ENCODE measurements around the gene LRP1B. TPM values are rescaled to one million over a fixed set of nuclear protein-coding genes. Genes with fewer than 3 reads are reported as not detected.

The LRP1B gene
- total and polyA plus RNA-seq, 2 donors (not counting 1 experiment from before 2014, with no cell fraction given): not detected

DNA sequence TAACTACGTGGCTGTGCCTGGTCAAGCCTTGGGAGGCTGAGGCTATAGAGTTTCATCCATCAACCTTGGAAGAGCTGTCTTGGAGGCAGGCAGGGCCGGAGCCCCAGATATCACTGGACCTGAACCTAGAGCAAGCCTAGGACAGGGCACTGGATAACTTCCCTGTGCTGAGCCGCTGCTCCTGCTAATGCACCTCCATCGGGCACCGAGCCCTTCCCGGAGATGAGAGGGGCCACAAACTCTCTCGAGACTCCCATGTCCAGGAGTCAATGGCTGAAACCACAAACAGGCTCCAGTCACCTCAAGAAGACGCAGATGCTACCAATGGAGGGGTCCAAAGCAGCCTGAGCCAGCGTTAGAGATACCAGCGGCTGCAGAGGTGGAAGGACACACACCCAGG, 866.0 kb downstream of the LRP1B start:
- intact Hi-C loops (cut with micrococcal nuclease): no loop called here
- Histone ChIP-seq H2AFZ (ENCODE audit: insufficient read depth, low read depth, low read length, poor library complexity, severe bottlenecking) (no peak overlapping the region), H3K4me1 (ENCODE audit: control insufficient read depth in 2 of 2, insufficient read depth in 2 of 2, low read length in 2 of 2) (no peaks in the 10 kb centered on the region), H3K36me3 (replicated peaks in 1 of 2; ENCODE audit: control extremely low read depth in 1 of 2, control insufficient read depth in 1 of 2, extremely low read depth in 1 of 2, insufficient read depth in 2 of 2, low read length in 1 of 2) (no peaks in the 10 kb centered on the region), H4K20me1 (ENCODE audit: control insufficient read depth, insufficient read depth, low read length, poor library complexity, severe bottlenecking) (no peaks in the 10 kb centered on the region), H3K27ac (ENCODE audit: low read length in 2 of 2) (no peak overlapping the region), H3K4me2 (replicated peaks; ENCODE audit: low read depth, low read length, poor library complexity, severe bottlenecking) (no peak overlapping the region), H3K27me3 (replicated peaks in 1 of 4; ENCODE audit: control extremely low read depth in 1 of 4, control insufficient read depth in 3 of 4, insufficient read depth in 4 of 4, low read length in 3 of 4) (no peaks in the 10 kb centered on the region), H3K9ac (ENCODE audit: low read length) (no peak overlapping the region), H3K4me3 (ENCODE audit: control extremely low read depth in 1 of 5, extremely low read depth in 1 of 5, insufficient read depth in 1 of 5, low read depth in 2 of 5, low read length in 4 of 5) (no peak overlapping the region), H3K79me2 (ENCODE audit: control insufficient read depth, insufficient read depth, low read length) (no peaks in the 10 kb centered on the region), H3K9me3 (ENCODE audit: control extremely low read depth in 1 of 3, control insufficient read depth in 2 of 3, insufficient read depth in 1 of 3, low read length in 2 of 3) (peaks cover 0 to 8% (median 1%) of the 10 kb centered on the region in 3 donors)
- Mint-ChIP-seq H3K27me3 (no peaks in the 10 kb centered on the region), H3K27ac (no peak overlapping the region), H3K4me3 (no peak overlapping the region), H3K9me3 (ENCODE audit: insufficient read depth) (peaks cover 3% of the 10 kb centered on the region), H3K4me1 (no peaks in the 10 kb centered on the region)
- 89% methylated on average over 10 of the region's 10 CpGs for WGBS (ENCODE audit: insufficient coverage)
- DNase-seq (no peak), ATAC-seq (ENCODE audit: low read depth) (no peak)
- CTCF ChIA-PET: no interaction called here
- TF ChIP-seq, protein P1, sequence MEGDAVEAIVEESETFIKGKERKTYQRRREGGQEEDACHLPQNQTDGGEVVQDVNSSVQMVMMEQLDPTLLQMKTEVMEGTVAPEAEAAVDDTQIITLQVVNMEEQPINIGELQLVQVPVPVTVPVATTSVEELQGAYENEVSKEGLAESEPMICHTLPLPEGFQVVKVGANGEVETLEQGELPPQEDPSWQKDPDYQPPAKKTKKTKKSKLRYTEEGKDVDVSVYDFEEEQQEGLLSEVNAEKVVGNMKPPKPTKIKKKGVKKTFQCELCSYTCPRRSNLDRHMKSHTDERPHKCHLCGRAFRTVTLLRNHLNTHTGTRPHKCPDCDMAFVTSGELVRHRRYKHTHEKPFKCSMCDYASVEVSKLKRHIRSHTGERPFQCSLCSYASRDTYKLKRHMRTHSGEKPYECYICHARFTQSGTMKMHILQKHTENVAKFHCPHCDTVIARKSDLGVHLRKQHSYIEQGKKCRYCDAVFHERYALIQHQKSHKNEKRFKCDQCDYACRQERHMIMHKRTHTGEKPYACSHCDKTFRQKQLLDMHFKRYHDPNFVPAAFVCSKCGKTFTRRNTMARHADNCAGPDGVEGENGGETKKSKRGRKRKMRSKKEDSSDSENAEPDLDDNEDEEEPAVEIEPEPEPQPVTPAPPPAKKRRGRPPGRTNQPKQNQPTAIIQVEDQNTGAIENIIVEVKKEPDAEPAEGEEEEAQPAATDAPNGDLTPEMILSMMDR (IDR thresholded peaks at IDR 0.05): no peak
- no peak for TF ChIP-seq EZH2 (IDR thresholded peaks at IDR 0.05; ENCODE audit: borderline replicate concordance, insufficient read depth, low read depth, low read length, poor library complexity, severe bottlenecking)
- POLR2A ChIA-PET: no interaction called here

DNA sequence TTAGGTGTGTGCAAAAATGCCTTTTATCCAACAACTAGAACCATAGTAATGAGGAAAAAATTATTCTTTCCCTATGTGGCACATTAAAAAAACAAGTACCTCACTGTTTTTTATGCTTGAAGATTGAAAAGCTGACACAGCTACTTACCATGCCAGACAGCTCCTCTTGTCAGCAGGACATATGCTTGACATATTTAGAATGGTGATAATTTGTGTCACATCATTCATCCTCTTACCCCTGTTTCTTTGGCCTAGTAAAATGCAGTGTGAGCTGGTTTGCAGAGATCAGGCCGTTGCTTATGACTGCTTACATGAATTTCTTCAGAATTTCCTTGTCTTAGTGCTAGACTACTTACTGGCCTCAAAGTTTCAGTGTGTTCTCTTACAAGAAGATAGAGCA, 869.9 kb downstream of the LRP1B start:
- H3K4me1 Mint-ChIP-seq: no peaks in the 10 kb centered on the region
- ATAC-seq (ENCODE audit: low read depth) (no peak), DNase-seq (no peak)
- Histone ChIP-seq H3K27ac (ENCODE audit: low read length in 2 of 2) (no peak overlapping the region), H3K36me3 (replicated peaks in 1 of 2; ENCODE audit: control extremely low read depth in 1 of 2, control insufficient read depth in 1 of 2, extremely low read depth in 1 of 2, insufficient read depth in 2 of 2, low read length in 1 of 2) (no peaks in the 10 kb centered on the region), H4K20me1 (ENCODE audit: control insufficient read depth, insufficient read depth, low read length, poor library complexity, severe bottlenecking) (no peaks in the 10 kb centered on the region), H3K27me3 (replicated peaks in 1 of 4; ENCODE audit: control extremely low read depth in 1 of 4, control insufficient read depth in 3 of 4, insufficient read depth in 4 of 4, low read length in 3 of 4) (no peaks in the 10 kb centered on the region), H3K4me2 (replicated peaks; ENCODE audit: low read depth, low read length, poor library complexity, severe bottlenecking) (no peak overlapping the region), H3K9me3 (ENCODE audit: control extremely low read depth in 1 of 3, control insufficient read depth in 2 of 3, insufficient read depth in 1 of 3, low read length in 2 of 3) (peaks cover 0 to 8% (median 0%) of the 10 kb centered on the region in 3 donors), H3K9ac (ENCODE audit: low read length) (no peak overlapping the region), H3K4me1 (ENCODE audit: control insufficient read depth in 2 of 2, insufficient read depth in 2 of 2, low read length in 2 of 2) (no peaks in the 10 kb centered on the region), H3K79me2 (ENCODE audit: control insufficient read depth, insufficient read depth, low read length) (no peaks in the 10 kb centered on the region), H3K4me3 (ENCODE audit: control extremely low read depth in 1 of 5, extremely low read depth in 1 of 5, insufficient read depth in 1 of 5, low read depth in 2 of 5, low read length in 4 of 5) (no peak overlapping the region), H2AFZ (ENCODE audit: insufficient read depth, low read depth, low read length, poor library complexity, severe bottlenecking) (no peak overlapping the region)
- CTCF ChIA-PET: no interaction called here
- intact Hi-C loops (cut with micrococcal nuclease): no loop called here
- no peak overlapping the region for H3K4me3 Mint-ChIP-seq
- peaks cover 2% of the 10 kb centered on the region for H3K9me3 Mint-ChIP-seq (ENCODE audit: insufficient read depth)
- H3K27ac Mint-ChIP-seq: no peak overlapping the region
- TF ChIP-seq, protein P1 (IDR thresholded peaks at IDR 0.05): no peak
- TF ChIP-seq EZH2 (IDR thresholded peaks at IDR 0.05; ENCODE audit: borderline replicate concordance, insufficient read depth, low read depth, low read length, poor library complexity, severe bottlenecking): no peak
- no peaks in the 10 kb centered on the region for H3K27me3 Mint-ChIP-seq
- POLR2A ChIA-PET: no interaction called here
- 80% methylated on average over 1 of the region's 1 CpG for WGBS (ENCODE audit: insufficient coverage)
